Astrocyte of the cerebellum (primary cell): ENCODE data around the gene AKR1C8.
"Not testable (repeated sequence)": the region's sequence is repeated elsewhere in the genome, so short reads cannot be mapped to it uniquely, and the experiment has no call there.

Experiments
- DNase-seq: peaks from one replicate; pipeline ENCODE4 v3.0.0-alpha.2; 2011; ENCODE audit warnings: low read depth
- H3K4me3 ChIP-seq: 2 replicates; pipeline ENCODE4 v1.5.1; 2011; ENCODE audit warnings: mild to moderate bottlenecking, low read depth, low read length, moderate library complexity
- CTCF ChIP-seq: IDR thresholded peaks from 2 replicates; pipeline ENCODE4 v1.5.1; 2012; ENCODE audit warnings: low read length, low read depth, moderate library complexity, mild to moderate bottlenecking; ENCODE audit errors: missing control alignments
- in situ Hi-C: cut with HindIII; loops from 2 replicates; pipeline ENCODE4 v1.10.0; 2017; ENCODE audit warnings: low sequenced_read_pairs

AKR1C8 gene

GRCh38 chr10:5184987-5185775, at the start of gene AKR1C8:
Gene AKR1C8 (minus strand): TSS chr10:5185150. CDS start chr10:5185104, 46 bp downstream.
- no peak for DNase-seq
- TF ChIP-seq CTCF: no peak
- in situ Hi-C loops: no loop called here
- H3K4me3 ChIP-seq: no peak within 1 kb of the TSS

- TF ChIP-seq CTCF: no peak
- DNase-seq: no peak
- no peak overlapping the region for H3K4me3 ChIP-seq
- in situ Hi-C loops: no loop called here
Measured at GRCh38 chr10:5234106-5234860, 49.3 kb upstream of the AKR1C8 start.

GRCh38 chr10:5233324-5233723, 48.4 kb upstream of the AKR1C8 start:
- no peak for DNase-seq
- in situ Hi-C loops: no loop called here
- no peak overlapping the region for H3K4me3 ChIP-seq
- TF ChIP-seq CTCF: no peak

GRCh38 chr10:5229019-5229418, 44.1 kb upstream of the AKR1C8 start:
- H3K4me3 ChIP-seq: no peak overlapping the region
- in situ Hi-C loops: no loop called here
- no peak for DNase-seq
- TF ChIP-seq CTCF: no peak

DNA sequence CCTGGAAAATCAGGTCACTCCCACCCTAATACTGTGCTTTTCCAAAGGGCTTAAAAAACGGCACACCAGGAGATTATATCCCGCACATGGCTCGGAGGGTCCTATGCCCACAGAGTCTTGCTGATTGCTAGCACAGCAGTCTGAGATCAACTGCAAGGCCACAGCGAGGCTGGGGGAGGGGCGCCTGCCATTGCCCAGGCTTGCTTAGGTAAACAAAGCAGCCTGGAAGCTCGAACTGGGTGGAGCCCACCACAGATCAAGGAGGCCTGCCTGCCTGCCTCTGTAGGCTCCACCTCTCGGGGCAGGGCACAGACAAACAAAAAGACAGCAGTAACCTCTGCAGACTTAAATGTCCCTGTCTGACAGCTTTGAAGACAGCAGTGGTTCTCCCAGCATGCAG, 38.0 kb upstream of the AKR1C8 start:
- DNase-seq, H3K4me3 ChIP-seq, in situ Hi-C loops: not testable (repeated sequence)

- H3K4me3 ChIP-seq: no peak overlapping the region
- no peak for TF ChIP-seq CTCF
- in situ Hi-C loops: no loop called here
- DNase-seq: no peak
Measured at GRCh38 chr10:5219262-5219661, 34.3 kb upstream of the AKR1C8 start.

DNA sequence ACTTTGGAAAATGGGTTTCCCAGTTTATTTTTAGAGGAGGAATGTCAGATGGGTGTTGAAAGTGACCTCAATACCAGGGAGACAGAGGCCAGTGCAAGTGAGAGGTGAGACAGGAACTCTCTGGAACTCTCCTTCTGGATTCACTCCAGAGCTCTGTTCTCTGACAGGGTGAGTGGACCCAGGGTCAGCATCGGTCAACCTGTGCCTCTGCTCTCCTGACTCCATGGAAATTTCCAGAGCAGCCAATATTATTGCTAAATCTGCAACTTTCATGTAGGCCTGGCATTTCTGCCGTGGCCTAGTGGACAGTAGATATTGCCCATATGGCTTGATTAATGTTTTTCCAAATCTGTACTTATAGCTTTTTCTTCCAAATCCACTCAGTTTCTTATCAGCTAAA, 31.9 kb upstream of the AKR1C8 start:
- H3K4me3 ChIP-seq: no peak overlapping the region
- TF ChIP-seq CTCF: no peak
- no peak for DNase-seq
- in situ Hi-C loops: no loop called here
